Measurements from ENCODE around the gene CADPS2.

GRCh38 chr7:122430710-122431109 lies 455.6 kb downstream of the CADPS2 start:
- TF ChIP-seq, protein P1, sequence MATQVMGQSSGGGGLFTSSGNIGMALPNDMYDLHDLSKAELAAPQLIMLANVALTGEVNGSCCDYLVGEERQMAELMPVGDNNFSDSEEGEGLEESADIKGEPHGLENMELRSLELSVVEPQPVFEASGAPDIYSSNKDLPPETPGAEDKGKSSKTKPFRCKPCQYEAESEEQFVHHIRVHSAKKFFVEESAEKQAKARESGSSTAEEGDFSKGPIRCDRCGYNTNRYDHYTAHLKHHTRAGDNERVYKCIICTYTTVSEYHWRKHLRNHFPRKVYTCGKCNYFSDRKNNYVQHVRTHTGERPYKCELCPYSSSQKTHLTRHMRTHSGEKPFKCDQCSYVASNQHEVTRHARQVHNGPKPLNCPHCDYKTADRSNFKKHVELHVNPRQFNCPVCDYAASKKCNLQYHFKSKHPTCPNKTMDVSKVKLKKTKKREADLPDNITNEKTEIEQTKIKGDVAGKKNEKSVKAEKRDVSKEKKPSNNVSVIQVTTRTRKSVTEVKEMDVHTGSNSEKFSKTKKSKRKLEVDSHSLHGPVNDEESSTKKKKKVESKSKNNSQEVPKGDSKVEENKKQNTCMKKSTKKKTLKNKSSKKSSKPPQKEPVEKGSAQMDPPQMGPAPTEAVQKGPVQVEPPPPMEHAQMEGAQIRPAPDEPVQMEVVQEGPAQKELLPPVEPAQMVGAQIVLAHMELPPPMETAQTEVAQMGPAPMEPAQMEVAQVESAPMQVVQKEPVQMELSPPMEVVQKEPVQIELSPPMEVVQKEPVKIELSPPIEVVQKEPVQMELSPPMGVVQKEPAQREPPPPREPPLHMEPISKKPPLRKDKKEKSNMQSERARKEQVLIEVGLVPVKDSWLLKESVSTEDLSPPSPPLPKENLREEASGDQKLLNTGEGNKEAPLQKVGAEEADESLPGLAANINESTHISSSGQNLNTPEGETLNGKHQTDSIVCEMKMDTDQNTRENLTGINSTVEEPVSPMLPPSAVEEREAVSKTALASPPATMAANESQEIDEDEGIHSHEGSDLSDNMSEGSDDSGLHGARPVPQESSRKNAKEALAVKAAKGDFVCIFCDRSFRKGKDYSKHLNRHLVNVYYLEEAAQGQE (IDR thresholded peaks at IDR 0.05; ENCODE audit: insufficient read depth in 1 of 2, low read depth in 2 of 2, low read length in 2 of 2) = no peak
- TF ChIP-seq POLR2AphosphoS5 (IDR thresholded peaks at IDR 0.05; ENCODE audit: low read depth, low read length) (no peak), TAF1 (IDR thresholded peaks at IDR 0.05; ENCODE audit: borderline replicate concordance, insufficient read depth, low read length) (no peak), SIN3A (IDR thresholded peaks at IDR 0.05; ENCODE audit: borderline replicate concordance, insufficient read depth, low read length) (no peak)

Measured in PFSK-1 (cell line).